HG02588 (cell line): ENCODE measurements around the gene ADIPOR1.

Experiments
- ATAC-seq: cut with Tn5 transposase; IDR thresholded peaks from one replicate; pipeline ENCODE4 v1.9.1; 2021; ENCODE audit warnings: mild to moderate bottlenecking, moderate library complexity; ENCODE audit not compliant: unreplicated experiment

The ADIPOR1 gene

DNA sequence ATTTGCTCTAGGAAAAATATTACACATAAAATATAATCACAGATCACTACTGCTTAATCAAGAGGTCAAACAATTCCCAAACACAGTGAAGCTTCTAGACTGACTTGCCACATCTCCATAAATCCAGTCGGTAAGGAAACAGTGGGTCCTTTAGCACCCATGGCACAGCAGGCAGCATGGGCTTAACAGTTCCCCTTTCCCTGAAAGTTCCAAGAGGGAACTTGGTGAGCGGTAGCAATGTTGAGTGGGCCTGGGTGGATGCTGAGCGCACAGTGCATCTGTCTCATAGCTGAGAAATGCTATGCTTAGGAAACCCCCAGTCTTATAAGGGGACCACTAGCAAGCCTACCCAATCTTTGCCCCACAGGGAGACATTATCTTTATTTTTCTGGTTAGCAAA lies 16.7 kb upstream of the ADIPOR1 start:
- ATAC-seq, result no peak

DNA sequence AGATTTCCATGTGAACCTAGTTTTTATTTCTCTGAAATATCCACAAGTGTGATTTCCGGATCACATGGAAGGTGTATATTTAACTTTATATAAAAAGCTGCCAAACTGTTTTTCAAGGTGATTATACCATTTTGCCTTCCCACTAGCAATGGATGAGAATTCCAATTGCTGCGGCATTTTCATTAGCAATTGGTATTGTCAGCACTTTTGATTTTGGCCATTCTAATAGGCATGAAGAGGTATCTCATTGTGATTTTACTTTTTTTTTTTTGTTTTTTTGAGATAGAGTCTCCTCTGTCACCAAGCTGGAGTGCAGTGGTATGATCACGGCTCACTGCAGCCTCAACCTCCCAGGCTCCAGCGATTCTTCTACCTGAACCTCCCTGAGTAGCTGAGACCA lies 13.9 kb upstream of the ADIPOR1 start:
- ATAC-seq, result no peak

DNA sequence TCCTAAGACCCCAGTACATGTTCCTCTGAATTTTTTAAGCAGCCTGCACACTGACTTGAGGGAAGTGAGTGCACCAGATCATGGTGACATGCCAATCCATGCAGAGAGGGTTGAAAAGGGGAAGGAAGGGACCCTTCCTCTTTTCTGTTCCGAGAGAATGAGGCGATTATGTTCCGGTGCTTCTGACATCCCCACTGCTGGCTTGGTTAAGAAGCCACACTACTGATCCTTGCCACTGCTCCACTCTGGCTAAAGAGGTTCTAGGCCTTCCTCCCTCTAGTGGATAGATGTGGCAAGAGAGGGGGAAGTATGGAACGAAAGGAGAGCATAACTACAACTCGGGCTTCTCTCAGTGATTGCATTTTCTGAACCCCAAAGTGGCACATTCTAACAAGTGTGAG lies 10.8 kb upstream of the ADIPOR1 start:
- peak; percentile 38 for ATAC-seq

DNA sequence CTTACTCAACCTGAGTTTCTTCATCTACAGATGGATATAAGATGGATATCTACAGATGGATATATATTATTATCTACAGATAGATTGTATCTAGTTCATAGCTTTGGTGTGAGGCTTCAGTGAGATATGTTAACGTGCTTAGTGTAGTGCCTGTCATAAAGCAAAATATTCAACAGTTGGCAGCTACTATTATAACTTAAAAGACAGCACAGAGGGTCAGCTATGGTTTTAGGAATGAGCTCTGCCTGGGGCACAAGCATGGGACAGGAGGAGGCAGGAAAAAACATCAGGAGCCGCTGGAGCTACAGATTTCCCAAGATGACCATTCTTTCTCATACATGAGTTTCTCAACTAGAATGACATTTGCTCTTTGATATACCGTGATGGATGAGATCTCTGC lies 10.2 kb upstream of the ADIPOR1 start:
- no peak for ATAC-seq

DNA sequence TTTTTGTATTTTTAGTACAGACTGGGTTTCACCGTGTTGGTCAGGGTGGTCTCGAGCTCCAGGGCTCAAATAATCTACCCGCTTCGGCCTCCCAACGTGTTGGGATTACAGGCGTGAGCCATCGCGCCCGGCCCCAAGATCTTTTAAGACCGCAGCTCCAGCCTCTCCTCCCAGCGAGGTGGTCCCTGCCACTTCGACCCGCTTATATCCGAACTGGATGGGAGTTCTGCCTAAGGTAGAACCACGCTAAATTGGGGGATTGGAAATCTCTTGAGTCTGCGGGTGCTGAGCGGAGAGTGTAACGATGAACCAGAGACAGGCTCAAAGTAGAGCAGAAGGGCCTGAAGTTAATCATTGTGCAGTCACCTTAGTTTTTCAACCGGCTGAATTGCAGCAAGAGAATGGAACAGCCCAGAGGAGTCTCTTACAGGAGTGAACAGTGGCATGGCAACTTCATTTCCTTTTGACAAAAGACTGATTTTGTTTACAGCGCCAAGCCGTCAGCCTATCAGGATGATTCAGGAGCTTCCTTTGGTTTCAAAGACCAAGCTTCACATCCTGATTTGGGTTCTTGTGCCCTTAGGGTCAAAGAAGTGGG lies 9.7 kb upstream of the ADIPOR1 start:
- ATAC-seq, result peak; percentile 2

DNA sequence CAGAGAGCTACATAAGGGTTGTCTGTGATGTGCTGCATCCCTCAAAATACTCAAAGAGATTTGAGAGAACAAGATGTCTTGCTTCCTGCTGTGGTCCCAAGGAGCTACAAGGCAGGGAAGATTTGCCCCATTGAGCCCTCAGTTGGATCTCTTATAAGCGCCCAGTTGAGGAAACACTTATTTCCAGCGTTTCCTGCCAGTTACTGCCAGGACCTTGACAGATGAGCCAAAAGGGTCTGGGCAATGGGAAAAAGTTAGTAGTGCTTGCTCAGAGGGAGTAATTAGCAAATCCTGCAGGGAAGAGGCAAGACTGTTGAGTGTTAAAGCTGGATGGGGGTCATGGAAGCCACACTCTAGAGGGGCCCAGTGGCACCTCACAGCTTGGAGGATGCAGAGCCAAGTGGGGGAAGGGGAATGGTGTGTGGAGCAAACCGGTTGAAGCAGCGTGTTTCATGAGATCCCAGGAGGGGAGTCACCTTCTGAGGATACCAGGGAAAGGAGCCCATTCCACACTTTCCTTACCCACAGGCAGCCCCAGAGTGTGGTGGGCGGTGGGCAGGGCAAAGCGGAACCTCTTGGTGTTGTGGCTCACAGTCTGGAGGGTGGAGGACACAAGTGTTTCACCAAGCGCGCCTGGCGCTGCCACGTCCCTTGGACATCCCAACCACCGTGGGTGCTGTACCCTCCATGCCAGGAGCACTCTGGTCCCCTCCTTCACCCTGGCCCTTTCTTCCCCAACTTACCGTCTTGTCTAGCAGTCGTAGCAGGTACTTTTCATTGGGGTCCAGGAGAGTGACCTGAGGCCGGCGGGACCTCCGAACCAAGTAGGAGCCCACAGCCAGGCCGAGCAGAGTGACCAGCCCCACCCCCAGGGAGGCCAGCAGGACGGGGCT lies 8.1 kb upstream of the ADIPOR1 start:
- no peak for ATAC-seq

DNA sequence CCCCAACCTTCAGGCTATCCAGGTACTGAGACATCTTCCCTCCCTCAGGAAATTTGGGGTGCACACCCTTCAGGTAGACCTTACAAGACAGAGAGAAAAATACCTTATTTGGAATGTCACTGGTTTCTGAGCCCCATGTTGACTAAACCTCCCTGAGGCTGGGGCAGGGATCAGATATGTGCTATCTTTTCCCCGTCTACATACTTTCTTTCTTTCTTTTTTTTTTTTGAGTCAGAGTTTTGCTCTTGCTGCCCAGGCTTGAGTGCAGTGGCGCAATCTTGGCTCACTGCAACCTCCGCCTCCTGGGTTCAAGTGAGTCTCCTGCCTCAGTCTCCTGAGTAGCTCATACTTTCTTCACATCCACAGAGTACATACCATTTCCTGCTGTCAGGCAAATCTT lies 7.3 kb upstream of the ADIPOR1 start:
- no peak for ATAC-seq

DNA sequence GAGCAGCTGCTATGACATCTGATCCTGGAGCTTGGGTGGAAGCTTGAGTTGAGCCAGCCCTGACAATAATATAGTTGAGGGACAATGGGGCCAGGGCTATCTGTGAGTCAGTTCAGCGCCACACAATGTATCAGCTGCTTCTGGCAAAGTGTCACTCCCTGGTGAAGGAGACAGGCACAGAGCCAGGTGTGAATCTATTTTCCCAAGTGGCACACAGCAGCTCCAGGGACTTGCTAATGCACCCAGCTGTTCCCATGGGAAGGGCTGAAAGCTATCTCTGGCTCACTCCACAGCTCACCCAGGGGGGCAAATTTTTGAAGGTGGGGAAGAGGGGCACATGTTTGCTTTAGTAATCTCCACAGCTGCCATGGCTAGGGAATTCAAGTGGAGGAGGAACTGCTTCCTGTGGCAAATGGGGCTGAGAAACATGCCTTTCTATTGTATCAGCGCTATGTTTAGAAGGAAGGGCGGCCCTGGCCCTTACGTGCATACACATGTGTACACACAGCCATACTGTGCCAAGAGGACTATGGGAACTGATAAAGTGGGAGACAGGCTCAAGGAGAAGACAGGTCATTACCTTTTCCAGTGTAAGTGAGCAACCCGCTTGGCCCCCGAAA lies 6.8 kb upstream of the ADIPOR1 start:
- ATAC-seq, result no peak

DNA sequence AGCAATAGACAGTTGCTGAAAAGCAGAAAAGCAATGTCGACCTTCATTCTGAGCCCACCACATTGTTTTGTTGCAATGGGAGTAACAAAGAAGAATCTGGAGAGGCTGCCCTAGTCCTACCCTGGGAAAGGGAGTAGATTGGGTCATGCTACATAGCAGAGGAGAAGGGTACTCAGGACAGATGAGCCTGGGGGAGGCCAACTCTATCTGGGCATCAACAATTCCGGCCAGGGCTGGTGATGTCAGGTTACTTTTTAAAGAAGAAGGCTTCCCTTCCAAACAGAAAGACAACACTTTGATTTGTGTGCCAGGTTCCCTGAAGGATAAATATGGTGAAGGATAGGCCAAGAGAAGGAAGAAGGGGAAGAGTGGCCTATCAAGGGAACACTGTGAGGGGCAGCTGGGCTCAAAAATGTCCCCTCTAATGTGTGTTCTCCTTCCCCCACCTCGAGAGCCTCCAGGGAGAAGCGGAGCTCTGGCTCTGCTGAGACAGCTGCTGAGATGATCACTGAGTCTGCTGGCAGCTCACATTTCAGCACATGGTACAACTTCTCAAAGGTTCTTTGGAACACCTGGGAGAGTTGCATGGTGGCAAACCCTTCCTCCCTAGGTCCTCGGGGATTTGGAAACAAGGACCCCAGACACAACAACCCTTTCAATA lies 3.2 kb upstream of the ADIPOR1 start:
- ATAC-seq, result no peak

DNA sequence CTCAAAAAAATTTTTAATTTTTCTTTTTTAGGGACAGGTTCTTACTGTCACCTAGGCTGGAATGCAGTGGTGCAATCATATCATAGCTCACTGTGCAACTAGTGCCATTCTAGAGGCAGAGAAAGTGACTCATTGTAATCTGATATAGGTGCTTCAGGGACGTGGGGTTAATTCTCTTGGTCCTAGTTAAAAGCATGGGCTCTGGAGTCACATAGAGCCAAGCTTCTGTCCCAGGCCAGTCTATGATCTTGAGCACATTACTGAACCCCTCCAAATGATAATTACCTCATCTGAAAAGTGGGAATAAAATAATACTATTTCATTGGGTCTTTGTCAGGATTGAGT lies 1.1 kb upstream of the ADIPOR1 start:
- ATAC-seq, result no peak

DNA sequence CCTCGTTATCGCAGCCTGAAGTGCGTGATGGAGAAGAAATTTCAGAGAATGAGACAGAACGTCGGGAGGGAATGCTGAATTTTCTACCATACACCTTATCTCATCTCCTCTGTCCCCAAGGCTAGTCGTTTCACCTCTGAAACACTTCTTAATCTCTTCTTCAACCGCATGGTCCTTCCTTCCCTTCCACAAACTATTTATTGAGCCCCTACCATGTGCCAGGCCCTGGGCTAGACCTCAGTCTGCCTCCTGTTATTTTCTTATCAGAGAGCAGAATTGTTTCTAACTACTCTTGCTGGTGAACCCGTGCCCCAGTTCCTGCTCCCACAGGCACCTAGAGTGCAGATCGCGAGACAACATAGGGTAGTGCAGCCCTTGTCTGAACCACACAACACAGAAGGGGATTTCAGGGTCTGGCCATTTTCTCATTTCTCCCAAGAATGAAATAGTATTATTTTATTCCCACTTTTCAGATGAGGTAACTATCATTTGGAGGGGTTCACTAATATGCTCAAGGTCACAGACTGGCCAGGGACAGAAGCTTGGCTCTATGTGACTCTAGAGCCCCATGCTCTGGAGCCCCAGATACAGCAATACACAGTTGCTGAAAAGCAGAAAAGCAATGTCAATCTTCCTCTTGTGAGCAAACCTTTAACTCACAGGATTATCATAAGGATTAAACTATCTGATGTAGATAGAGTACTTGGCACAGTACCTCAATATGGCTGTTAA lies 598 bp upstream of the ADIPOR1 start:
- ATAC-seq, result no peak

DNA sequence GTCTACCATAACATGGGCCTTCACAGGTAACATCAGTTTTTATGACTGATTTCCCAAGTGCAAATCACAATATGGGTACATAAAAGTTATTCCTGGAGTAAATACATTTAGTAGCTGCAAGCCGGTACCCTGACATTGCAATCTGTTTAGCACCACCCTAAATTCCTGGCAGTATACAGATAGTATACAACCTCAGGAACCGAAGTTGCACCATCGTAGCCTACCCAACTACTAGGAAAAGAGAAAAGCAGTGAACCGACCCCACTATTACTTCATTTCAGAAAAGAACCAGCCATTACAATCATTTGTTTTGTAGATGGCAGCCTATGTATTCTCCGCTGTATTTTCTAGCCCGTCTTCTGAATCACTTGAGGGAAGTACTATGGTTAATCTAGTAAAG lies 1.1 kb downstream of the ADIPOR1 start:
- ATAC-seq, result no peak

DNA sequence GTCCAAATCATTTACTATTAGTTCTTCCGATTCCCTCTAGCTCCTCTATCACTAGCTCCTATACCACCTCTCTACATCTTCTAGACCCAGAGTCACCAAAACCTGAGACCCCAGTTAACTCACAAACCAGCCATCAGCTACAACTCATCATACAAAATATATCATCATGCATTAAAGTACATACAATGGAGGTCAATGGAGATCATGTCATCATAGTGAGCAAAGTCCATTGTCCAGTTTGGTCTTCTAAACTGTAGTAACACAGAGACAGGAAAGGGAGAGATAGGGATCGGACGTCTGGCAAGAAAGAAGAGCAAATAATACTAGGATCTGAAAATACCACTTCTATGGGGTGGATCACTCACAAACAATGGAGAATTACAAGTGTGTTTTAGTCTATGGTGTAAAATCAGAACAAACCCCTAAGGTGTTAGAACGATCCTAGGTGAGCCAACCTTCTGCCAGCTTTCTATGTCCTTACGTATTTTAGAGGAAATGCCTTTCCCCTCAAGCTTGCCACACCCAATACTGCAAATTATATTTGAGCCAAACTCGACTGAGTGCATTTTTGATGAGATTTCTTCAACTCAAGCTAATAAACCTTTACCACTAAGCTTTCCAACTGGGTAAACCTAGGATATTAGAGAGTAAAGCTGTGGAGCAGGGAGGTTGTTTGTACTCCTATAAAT lies 3.9 kb downstream of the ADIPOR1 start:
- ATAC-seq, result no peak

DNA sequence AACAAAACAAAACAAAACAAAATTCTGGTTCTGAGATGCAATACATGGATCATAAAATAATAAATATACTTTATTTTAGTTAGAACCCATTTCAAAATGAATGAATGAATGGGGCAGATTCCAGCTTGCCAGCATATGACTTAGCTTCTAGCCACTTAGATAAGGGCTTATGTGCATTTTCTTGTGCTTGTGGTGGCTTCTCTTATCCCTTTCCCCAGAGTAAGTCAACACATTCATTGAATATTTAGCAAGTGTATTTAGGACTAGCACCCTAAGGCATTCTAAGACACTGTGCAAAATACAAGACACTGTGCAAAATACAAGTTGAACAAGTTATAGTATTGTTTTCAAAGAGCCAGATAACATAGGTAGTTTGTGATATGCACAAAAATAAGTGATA lies 4.7 kb downstream of the ADIPOR1 start:
- no peak for ATAC-seq

DNA sequence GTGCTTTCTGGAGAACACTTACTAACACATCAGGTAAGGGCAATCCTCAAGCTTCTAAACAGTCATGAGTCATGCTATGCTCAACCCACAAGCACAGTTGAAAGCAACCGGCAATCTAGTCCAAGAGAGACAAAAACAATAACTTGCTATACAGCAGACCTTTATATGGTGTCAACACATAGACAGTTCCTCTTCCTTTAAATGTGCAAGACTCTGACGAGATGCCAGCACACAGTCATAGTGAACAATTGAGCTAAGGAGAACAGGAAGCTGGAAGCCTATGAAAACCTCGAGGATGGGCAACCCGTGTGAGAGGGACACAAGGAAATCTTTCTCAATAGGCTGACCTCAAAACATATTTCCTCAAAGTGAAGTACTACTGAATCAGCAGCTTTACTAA lies 5.3 kb downstream of the ADIPOR1 start:
- ATAC-seq, result no peak

DNA sequence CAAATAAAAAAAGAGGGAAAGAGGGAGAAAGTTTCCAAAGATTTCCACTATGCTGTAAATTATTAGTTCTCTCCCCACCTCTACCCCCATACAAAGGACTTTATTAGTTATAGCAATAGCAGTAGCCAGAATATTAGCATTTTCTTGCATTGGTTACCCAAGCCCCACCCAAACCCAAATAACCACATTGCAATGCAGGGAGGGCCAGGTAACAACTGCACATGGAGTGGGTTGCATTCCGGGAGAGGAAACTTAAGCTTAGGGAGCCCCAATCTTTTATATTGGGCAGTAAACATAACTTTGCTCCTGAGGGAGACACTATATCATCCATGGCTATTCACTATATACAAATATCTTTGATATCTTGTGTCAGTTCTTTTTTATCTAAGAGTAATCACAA lies 6.0 kb downstream of the ADIPOR1 start:
- ATAC-seq, result no peak

DNA sequence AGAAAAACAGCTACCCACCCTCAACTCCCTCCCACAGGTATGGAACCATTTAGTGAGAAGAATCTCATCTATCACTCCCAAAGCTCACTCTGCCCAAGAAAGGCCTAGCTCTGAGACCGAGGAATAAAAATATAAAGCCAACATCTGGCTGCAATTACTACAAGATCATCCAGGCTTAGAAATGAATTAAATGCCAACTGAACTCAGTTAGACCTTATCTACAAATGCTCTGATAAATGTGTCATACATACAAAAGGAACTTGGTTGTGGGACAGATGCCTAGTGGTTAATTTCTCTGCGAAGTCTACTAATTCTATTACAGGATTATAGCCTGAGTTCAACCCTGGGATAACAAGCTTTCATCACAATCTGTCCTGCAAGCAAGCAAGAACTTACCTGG lies 6.7 kb downstream of the ADIPOR1 start:
- no peak for ATAC-seq

DNA sequence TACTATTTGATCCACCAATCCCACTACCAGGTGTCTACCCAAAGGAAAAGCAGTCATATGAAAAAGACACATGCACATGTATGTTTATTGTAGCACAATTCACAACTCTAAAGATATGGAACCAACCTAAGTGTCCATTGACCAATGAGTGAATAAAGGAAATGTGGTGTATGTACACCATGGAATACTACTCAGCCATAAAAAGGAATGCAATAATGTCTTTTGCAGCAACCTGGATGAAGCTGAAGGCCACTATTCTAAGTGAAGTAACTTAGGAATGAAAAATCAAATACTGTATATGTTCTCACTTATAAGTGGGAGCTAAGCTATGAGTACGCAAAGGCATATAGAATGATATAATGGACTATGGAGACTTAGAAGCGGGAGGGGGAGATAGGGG lies 12.6 kb downstream of the ADIPOR1 start:
- ATAC-seq, result no peak

DNA sequence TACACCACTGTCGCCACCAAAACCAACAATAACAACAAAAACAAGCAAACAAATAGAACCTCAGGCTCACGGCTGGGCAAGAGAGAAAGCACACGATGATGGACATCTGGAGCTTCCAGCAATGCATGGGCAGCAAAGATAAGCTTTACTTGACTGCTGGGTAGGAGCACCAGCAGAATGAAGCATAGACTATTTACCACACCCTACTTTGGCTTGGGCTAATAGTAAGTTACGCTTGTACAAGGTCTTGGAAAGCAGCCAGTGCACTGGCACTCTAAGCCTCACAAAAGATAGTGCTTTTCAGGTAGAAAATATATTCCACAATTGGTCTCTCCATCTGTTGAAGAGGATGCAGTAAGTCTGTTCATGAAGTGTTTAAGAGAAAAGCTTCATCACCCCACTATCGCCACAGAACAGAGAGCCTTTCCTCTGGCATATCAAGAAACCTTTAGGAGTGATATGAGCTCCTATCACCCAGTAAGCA lies 13.6 kb downstream of the ADIPOR1 start:
- no peak for ATAC-seq

DNA sequence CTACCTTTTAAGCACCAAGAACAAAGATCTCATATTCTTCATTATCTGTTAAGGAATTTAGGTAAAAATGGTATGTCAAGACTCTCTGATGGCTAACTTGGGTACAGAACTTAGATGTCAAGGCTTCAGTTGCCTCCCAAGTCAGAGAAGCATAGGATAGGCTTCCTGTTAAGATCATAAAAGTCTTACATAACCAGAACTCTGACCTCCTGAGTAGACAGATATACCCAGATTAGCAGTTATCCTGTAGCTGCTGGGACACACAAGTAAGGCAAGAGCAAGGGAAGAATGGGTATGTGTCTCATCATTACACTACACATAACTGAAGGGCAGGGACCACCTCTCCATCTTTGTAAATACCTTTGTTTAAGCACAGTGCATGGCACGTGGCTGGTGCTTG lies 15.7 kb downstream of the ADIPOR1 start:
- no peak for ATAC-seq
